Tibial artery (tissue), 4 donors: ENCODE data around the gene ECM1.

Experiments
- DNase-seq, 2 donors: peaks; one replicate each; pipeline ENCODE4 v3.0.0-alpha.2; 2019
- H3K27ac ChIP-seq, 2 donors: fragments of 200-600 bp; sonication (generic) in 1 of 2; 1 replicate in 1 of 2; 2 replicates in 1 of 2; pipeline ENCODE4 v1.5.1; 2018 to 2019; ENCODE audit warnings: mild to moderate bottlenecking in 1 of 2
- H3K27me3 ChIP-seq, 2 donors: fragments of 200-600 bp; sonication (generic) in 1 of 2; one replicate each; pipeline versions ENCODE4 v1.5.1 to v1.6.0; 2016 to 2019
- H3K36me3 ChIP-seq, 3 donors: fragments of 200-600 bp; sonication (generic) in 2 of 3; one replicate each; pipeline ENCODE4 v1.5.1; 2016 to 2019; ENCODE audit warnings: mild to moderate bottlenecking in 2 of 3
- H3K4me1 ChIP-seq, 4 donors: fragments of 200-600 bp; sonication (generic) in 2 of 4; 1 replicate in 3 of 4; 2 replicates in 1 of 4; pipeline ENCODE4 v1.5.1; 2016 to 2019
- H3K4me3 ChIP-seq, 2 donors: fragments of 200-600 bp; sonication (generic) in 1 of 2; 1 replicate in 1 of 2; 2 replicates in 1 of 2; pipeline ENCODE4 v1.5.1; 2018 to 2019; ENCODE audit warnings: mild to moderate bottlenecking in 2 of 2
- H3K9me3 ChIP-seq, 3 donors: fragments of 200-600 bp; sonication (generic) in 1 of 3; one replicate each; pipeline ENCODE4 v1.5.1; 2016 to 2019
- CTCF ChIP-seq, 2 experiments: fragments of 200-600 bp in 1 of 2; fragments of 450-650 bp in 1 of 2; IDR thresholded peaks; one replicate each; pipeline ENCODE4 v1.5.1; 2017 to 2019; ENCODE audit warnings: antibody characterized with exemption in 2 of 2, mild to moderate bottlenecking in 1 of 2, moderate library complexity in 1 of 2
- intact Hi-C: fragments of 100-400 bp; cut with DNase I; formaldehyde crosslinking; loops from one replicate; pipeline ENCODE4 v1.15.0; 2023; ENCODE audit warnings: low total_unique reads

Gene ECM1

GRCh38 chr1:150528196-150528595 is 20.3 kb downstream of the ECM1 start:
- no peak for DNase-seq

GRCh38 chr1:150529017-150529416 is 21.1 kb downstream of the ECM1 start:
- intact Hi-C loops: no loop called here
- no peaks in the 10 kb centered on the region for H3K9me3 ChIP-seq
- no peaks in the 10 kb centered on the region for H3K27me3 ChIP-seq
- no peak overlapping the region for H3K4me3 ChIP-seq
- H3K27ac ChIP-seq: no peak overlapping the region
- TF ChIP-seq CTCF (IDR thresholded peaks at IDR 0.05): no peak
- no peak for DNase-seq
- peaks cover 0 to 26% (median 17%) of the 10 kb centered on the region in 4 donors for H3K4me1 ChIP-seq
- H3K36me3 ChIP-seq: no peaks in the 10 kb centered on the region

More at GRCh38 chr1:150528196-150528595, 20.3 kb downstream of the ECM1 start:
- no peak overlapping the region for H3K27ac ChIP-seq
- H3K36me3 ChIP-seq: no peaks in the 10 kb centered on the region
- H3K9me3 ChIP-seq: no peaks in the 10 kb centered on the region
- peaks cover 0 to 18% (median 15%) of the 10 kb centered on the region in 4 donors for H3K4me1 ChIP-seq
- no peaks in the 10 kb centered on the region for H3K27me3 ChIP-seq
- TF ChIP-seq CTCF (IDR thresholded peaks at IDR 0.05): no peak
- no peak overlapping the region for H3K4me3 ChIP-seq
- intact Hi-C loops: no loop called here

- Histone ChIP-seq H3K27me3 (no peaks in the 10 kb centered on the region), H3K4me1 (peaks cover 0 to 43% (median 21%) of the 10 kb centered on the region in 4 donors), H3K9me3 (no peaks in the 10 kb centered on the region), H3K36me3 (no peaks in the 10 kb centered on the region), H3K27ac (no peak overlapping the region), H3K4me3 (no peak overlapping the region)
- no peak for TF ChIP-seq CTCF (IDR thresholded peaks at IDR 0.05)
- no peak for DNase-seq
- intact Hi-C loops: loop anchor here (5.0 kb wide), 1 partner anchor 68 kb away; no protein-coding TSS in a partner anchor
Observed at GRCh38 chr1:150530491-150531159, 22.7 kb downstream of the ECM1 start.

GRCh38 chr1:150532860-150533259 is 25.0 kb downstream of the ECM1 start:
- intact Hi-C loops: loop anchor here (5.0 kb wide), 1 partner anchor 71 kb away; no protein-coding TSS in a partner anchor
- no peak for TF ChIP-seq CTCF (IDR thresholded peaks at IDR 0.05)
- no peaks in the 10 kb centered on the region for H3K9me3 ChIP-seq
- no peak overlapping the region for H3K4me3 ChIP-seq
- H3K27ac ChIP-seq: peak overlapping the region; percentile 30 to 75
- H3K27me3 ChIP-seq: no peaks in the 10 kb centered on the region
- DNase-seq: no peak
- H3K4me1 ChIP-seq: peaks cover 0 to 63% (median 28%) of the 10 kb centered on the region in 4 donors
- H3K36me3 ChIP-seq: no peaks in the 10 kb centered on the region

- no peak for TF ChIP-seq CTCF (IDR thresholded peaks at IDR 0.05)
- peak overlapping the region in 1 of 2 donors; percentile 88 for H3K27ac ChIP-seq
- no peaks in the 10 kb centered on the region for H3K9me3 ChIP-seq
- H3K4me1 ChIP-seq: peaks cover 0 to 73% (median 32%) of the 10 kb centered on the region in 4 donors
- no peaks in the 10 kb centered on the region for H3K27me3 ChIP-seq
- no peak for DNase-seq
- no peaks in the 10 kb centered on the region for H3K36me3 ChIP-seq
- intact Hi-C loops: loop anchor here (5.0 kb wide), 1 partner anchor 72 kb away; no protein-coding TSS in a partner anchor
- no peak overlapping the region for H3K4me3 ChIP-seq
Observed at GRCh38 chr1:150534002-150534401, 26.1 kb downstream of the ECM1 start.
